Esophagus squamous epithelium (tissue), 4 donors: ENCODE results near the gene FOXP1.

Experiments
- POLR2A ChIP-seq, 4 donors: fragments of 450-650 bp; IDR thresholded peaks; one replicate each; pipeline ENCODE4 v1.6.1; 2017; ENCODE audit warnings: antibody characterized with exemption in 4 of 4, mild to moderate bottlenecking in 4 of 4, moderate library complexity in 3 of 4
- TF ChIP-seq, protein P1 (sequence below), 6 experiments: fragments of 450-650 bp in 4 of 6; fragments of 200-600 bp in 2 of 6; sonication (generic) in 2 of 6; IDR thresholded peaks; one replicate each; pipeline ENCODE4 v1.5.1; 2016 to 2019; ENCODE audit warnings: antibody characterized with exemption in 6 of 6, mild to moderate bottlenecking in 4 of 6, moderate library complexity in 4 of 6

DNA sequence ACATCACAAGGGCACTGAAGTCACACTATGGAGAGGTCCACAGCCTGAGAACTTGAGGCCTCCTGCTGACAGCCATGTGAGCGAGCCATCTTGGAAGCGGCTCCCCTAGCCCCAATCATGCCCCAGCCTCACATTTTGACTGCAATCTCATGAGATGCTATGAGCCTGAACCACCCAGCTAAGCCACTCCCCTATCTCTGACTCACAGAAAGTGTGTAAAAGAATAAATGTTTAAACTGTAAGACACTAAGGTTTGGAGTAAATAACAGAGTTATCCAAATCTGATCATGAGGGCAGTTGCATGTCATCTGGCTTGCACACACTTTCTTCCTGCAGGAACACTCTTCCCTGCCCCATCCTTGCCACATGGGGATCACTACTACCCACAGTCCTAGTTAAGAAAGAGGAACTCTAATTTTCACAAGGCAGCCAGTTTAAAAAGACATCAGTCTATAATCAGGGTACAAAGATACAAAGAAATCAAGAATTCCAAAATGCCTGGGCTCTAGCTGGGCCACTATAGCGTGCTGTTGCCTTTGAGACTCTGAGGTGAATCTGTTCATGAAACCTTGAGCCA, 494.2 kb downstream of the FOXP1 start:
- TF ChIP-seq, protein P1, sequence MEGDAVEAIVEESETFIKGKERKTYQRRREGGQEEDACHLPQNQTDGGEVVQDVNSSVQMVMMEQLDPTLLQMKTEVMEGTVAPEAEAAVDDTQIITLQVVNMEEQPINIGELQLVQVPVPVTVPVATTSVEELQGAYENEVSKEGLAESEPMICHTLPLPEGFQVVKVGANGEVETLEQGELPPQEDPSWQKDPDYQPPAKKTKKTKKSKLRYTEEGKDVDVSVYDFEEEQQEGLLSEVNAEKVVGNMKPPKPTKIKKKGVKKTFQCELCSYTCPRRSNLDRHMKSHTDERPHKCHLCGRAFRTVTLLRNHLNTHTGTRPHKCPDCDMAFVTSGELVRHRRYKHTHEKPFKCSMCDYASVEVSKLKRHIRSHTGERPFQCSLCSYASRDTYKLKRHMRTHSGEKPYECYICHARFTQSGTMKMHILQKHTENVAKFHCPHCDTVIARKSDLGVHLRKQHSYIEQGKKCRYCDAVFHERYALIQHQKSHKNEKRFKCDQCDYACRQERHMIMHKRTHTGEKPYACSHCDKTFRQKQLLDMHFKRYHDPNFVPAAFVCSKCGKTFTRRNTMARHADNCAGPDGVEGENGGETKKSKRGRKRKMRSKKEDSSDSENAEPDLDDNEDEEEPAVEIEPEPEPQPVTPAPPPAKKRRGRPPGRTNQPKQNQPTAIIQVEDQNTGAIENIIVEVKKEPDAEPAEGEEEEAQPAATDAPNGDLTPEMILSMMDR (IDR thresholded peaks at IDR 0.05), result no peak
- no peak for TF ChIP-seq POLR2A (IDR thresholded peaks at IDR 0.05)
